ENCODE results near the gene FBXL15.
A peak's percentile ranks its signal among the peaks of the same experiment; 100 is the strongest.

Gene FBXL15, protein sequence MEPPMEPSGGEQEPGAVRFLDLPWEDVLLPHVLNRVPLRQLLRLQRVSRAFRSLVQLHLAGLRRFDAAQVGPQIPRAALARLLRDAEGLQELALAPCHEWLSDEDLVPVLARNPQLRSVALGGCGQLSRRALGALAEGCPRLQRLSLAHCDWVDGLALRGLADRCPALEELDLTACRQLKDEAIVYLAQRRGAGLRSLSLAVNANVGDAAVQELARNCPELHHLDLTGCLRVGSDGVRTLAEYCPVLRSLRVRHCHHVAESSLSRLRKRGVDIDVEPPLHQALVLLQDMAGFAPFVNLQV

DNA sequence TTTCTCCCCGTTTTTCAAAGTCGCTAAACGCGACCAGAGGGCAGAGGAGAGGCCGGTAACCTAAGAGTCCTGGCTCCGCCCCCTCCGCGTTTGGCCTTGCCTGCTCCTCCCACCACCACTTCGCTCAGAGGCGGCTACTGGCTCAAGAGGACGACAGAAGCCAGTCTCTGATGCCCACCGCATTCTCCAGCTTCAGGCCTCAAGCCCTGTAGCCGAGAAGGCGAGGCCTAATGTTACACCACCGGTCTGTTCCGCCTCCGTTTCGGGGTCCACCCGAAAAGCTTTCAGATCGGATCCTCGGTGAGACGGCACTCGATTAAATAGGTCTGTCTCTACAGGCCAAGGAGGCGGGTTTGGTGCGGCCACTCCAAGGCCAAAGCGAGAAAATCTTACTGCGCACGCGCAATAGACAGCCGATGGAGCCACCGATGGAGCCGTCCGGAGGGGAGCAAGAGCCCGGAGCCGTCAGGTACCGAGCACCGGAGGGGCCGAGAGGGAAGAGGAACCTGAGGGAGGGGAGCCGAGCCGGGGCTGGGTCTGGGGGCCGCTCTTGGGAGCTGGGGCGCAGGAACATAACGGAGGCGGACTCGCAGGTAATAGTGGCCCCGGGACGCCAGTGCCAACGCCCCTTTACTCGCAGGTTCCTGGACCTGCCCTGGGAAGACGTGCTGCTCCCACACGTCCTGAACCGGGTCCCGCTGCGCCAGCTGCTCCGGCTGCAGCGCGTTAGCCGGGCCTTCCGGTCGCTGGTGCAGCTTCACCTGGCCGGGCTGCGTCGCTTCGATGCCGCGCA lies at the start of gene FBXL15:
TSS of gene FBXL15 (plus strand) at position 123 of the 793 bp plus-strand sequence. CDS start at position 417, 294 bp downstream.
- peak; percentile 97 for DNase-seq

DNA sequence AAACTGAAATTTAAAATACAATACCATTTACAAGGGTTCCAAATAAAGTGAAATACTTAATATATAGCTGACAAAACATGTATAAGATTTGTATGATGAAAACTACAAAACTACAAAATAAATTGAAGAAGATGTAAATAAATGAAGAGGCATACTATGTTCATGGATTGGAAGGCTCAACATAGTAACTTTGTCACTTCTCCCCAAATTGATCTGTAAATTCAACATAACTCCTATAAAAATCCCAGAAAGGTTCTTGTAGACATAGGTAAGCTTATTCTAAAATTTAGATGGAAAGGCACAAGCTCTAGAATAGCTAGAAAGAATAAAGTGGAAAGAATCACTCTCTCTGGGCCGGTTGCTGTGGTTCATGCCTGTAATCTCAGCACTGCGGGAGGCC lies 49.3 kb upstream of the FBXL15 start:
- DNase-seq: no peak

DNA sequence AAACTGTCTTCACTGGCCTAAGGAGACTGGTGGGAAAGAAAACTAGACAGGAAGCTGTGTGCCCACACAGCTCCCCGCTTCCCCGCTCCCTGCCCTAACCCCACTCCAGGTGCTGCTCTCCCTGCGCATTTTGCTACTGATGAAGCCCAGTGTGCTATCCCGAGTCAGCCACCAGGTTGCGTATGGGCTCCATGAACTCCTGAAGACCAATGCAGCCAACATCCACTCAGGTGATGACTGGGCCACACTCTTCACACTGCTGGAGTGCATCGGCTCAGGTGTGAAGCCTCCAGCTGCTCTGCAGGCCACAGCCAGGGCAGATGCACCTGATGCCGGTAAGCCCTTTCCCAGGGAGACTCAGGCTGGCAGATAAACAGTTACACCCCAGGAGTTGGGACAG lies 45.4 kb upstream of the FBXL15 start:
- no peak for DNase-seq

DNA sequence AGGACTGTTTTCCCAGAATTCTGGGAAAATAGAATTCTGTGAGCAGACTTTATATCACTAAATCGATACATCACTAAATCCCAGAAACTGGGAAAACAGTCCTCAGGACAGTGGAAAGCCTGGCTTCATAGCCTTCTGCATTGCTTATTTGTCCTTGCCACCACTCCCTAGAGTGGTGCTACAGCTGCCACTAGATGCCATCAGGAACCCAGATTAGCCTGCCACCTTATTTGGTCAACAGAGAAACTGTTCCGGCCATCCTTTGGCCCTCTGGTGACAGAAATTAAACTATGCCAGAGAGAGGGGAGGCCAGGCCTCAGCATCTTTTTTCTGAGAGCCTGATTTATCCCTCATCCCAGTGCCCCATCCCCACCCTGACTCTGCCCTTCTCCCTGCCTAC lies 44.8 kb upstream of the FBXL15 start:
- no peak for DNase-seq

DNA sequence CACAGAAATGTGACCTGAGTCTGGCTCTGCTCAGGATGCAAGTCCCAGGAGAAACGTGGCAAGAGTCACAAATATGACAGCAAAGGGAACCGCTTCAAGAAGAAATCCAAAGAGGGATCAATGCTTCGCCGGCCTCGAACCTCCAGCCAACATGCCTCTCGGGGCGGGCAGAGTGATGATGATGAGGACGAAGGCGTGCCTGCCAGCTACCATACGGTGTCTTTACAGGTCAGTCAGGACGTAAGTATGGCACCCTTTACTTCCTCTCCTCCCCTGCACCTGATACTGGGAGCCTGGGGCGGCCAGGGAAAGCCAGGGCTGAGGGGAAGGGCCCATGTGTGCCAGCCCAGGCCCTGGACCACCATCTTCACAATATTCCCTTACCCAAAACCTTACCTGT lies 43.7 kb upstream of the FBXL15 start:
- DNase-seq: no peak

DNA sequence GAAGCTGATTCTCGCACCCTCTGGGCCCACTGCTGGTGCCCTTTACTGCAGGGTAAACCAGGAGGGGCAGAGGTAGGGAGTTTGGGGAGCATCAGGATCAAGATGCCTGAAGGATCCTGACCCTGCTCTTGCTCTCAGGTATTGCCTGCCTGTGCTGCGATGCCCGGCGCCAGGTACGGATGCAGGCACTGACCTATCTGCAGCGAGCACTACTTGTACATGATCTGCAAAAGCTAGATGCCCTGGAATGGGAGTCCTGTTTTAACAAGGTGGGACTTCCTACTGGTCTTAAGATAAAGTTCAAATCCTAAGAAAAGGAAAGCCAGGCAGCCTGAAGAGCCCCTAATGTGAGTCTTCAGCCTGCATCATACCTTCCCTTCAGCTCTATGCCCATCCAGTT lies 41.3 kb upstream of the FBXL15 start:
- DNase-seq: no peak

DNA sequence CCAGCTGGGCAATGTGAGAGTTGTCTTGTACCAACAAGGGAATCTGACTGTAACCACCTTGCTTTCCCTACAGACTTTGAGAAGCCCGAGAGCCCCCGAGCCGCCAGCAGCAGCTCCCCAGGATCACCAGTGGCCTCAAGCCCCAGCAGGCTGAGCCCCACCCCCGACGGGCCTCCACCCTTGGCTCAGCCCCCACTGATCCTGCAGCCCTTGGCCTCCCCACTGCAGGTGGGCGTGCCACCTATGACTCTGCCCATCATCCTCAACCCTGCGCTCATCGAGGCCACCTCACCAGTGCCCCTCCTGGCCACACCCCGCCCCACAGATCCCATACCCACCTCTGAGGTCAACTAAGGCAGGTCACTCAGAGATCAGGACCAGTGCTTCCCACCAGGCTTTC lies 38.7 kb upstream of the FBXL15 start:
- DNase-seq: no peak

DNA sequence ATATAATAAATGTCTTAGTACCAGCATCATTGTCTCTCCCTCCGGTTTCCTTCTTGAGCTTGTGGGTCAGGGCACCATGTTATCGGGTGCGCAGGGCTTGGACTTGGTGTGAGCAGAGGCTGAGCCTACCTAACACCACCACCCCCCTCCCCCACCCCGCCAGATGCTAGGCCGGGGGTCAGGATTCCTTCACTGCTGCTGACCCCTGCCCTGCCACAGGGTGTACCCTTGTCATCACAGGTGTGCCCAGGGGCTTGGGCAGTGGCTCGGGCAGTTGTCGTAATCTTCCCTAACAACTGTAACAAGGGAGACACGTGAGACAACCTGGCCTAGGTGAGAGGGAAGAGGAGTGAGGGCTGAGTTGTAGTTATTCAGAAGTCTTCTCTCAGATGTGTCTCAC lies 37.8 kb upstream of the FBXL15 start:
- no peak for DNase-seq

DNA sequence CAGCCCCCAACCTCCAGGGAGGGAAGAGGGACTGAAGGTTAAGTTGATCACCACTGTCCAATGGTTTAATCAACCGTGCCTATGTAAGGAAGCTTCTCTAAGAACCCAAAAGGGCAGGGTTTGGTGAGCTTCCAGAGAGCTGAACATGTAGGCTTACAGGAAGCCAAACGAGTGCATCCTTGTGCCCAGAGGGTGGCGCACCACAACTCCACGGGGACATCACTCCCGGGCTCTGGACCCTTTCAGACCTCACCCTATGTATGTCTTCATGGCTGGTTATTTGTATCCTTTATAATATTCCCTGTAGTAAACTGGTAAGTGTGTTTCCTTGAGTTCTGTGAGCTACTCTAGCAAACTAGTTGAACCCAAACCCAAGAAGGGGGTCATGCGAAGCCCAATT lies 36.6 kb upstream of the FBXL15 start:
- DNase-seq: peak in 1 of 2 experiments; percentile 12

DNA sequence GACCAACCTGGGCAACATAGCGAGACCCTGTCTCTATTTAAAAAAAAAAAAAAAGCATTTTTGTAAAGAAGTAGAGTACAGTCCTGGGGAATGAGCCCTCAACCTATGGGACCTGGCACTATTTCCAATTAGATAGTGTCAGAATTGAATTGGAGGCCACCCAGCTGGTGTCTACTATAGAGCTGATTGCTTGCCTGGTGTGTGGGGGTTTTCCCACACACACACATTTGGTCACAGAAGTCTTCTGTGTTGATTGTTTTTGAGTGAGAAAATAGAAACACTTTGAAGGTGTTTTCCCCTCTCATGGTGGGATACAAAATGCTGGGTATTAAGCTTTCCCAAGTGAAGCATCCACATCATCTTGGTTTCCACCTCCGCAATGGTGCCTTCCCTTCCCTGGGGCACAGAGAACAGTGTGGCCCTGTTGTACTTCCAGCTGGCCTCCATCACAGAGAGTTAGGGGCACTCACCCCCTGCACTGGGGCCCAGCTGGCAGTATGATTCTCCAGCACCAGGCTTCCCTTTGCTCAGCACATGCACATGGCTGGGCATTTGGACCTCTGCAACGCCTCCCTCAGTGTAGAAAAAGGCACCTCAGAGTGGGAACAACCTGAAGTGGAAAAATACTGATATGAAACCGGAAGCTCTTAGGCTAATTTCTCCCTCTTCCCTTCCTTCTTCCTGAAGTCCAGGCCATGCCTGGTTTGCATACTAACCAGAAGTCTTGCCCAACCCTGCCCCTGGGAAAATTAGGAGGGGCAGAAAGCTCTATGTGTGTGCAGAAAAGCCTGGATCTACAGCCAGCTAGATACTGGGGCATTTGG lies 35.8 kb upstream of the FBXL15 start:
- DNase-seq: no peak

DNA sequence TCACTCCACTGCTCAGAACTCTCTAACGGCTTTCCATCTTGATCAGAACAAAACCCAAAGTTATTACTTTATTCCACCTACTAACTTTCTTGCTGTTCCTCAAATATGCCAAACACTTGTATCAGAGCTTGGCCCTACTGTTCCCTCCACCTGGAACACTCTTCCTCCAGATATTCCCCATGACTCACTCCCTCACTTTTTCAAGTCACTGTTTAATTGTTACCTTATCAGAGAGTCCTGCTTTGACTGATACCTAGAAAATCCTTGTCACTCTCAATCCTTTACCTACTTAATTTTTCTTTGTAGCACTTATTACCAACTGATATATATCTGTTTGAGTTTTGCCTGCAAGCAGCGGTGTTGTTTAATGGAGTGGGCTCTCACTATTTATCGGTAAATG lies 30.7 kb upstream of the FBXL15 start:
- no peak for DNase-seq

DNA sequence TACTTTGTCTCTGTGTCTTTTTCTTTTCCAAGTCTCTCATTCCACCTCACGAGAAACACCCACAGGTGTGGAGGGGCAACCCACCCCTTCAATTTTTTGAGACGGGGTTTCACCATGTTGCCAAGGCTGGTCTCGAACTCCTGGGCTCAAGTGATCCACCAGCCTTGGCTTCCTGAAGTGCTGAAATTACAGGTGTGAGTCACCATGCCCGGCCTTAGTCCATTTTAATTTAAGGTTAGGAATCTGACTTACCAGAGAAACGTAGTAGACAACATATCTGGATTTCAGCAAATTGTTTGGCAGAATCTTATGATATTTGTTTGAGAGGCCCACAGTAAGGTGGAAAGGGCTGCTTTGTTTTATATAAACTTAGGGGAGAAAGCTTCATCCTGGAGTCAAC lies 28.3 kb upstream of the FBXL15 start:
- no peak for DNase-seq

DNA sequence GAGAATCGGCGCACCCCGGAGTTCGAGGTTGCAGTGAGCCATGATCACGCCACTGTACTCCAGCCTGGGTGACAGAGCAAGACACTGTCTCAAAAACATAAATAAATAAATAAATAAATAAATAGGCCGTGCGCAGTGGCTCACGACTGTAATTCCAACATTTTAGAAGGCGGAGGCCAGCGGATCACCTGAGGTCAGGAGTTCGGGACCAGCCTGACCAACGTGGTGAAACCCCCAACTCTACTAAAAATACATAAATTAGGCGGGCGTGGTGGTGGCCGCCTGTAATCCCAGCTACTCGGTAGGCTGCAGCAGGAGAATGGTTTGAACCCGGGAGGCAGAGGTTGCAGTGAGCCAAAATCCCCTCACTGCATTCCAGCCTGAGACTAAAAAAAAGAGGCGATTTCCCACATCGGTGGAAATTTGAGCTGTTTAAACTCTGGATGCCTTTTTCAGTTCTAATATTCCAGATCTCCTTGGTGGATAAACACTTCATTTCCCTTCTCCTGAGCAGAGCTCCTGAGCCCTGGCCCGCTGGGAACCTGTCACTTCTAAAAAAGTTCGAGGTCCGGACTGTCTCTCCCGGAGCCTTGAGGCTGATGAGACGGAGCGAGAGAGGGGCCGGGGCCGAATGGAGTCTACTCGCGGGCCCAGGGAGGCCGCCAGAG lies 27.1 kb upstream of the FBXL15 start:
- DNase-seq: no peak

DNA sequence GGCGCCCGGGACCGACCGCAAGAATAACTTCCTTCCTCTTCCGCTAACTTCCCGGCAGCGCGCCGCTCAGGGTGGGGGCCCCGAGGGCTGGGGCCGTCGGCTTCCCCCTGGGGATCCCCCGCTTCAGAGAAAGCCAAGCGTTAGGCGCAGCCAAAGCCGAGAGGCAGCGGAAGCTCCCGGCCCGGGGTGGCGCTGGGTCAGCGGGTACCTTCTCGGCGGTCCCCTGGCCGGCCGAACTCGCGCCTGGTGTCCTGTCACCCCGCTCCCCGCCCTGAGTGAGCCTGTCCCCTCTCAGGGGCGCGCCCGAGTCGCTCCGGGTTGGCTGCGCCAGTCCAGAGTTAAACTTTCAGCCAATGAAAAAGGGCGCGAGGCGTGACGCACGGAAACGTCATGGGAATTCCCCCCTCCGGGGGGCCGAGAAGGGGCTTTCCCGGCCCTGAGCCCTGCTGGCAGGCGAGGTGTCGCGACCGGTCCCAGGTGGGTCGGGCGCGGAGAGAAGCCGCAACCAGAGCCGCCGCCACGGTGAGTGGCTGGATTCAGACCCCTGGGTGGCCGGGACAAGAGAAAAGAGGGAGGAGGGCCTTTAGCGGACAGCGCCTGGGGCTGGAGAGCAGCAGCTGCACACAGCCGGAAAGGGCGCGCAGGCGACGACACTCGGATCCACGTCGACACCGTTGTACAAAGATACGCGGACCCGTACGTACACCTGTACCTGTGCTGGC lies 26.4 kb upstream of the FBXL15 start:
- DNase-seq: peak; percentile 99

DNA sequence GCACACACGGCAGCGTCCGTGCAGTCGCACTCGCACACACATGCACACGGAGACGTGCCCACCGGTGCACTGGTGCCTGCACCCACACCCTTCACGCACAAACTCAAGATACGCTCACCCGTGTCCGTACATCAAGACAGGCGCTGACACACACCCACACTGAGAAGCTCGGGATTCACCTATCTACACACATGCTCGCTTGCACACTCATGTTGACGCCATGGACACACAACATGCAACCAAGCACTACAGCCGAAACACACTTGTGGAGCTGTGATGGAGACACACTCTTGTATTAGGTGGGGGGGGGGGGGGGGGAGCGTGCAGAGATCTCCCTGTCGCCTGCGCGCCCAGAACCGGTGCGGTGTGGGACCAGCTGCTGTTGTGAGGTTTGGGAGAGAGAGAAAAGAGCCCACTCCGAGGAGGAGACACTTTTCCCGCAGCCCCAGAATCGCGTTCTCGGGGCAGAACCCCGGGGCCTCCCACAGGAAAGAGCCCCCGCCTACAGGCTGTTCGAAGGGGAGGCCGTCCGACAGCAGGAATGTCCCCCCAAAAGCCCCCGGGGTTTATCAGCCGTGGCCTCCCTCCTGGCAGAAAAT lies 25.7 kb upstream of the FBXL15 start:
- DNase-seq: peak; percentile 59 to 68

DNA sequence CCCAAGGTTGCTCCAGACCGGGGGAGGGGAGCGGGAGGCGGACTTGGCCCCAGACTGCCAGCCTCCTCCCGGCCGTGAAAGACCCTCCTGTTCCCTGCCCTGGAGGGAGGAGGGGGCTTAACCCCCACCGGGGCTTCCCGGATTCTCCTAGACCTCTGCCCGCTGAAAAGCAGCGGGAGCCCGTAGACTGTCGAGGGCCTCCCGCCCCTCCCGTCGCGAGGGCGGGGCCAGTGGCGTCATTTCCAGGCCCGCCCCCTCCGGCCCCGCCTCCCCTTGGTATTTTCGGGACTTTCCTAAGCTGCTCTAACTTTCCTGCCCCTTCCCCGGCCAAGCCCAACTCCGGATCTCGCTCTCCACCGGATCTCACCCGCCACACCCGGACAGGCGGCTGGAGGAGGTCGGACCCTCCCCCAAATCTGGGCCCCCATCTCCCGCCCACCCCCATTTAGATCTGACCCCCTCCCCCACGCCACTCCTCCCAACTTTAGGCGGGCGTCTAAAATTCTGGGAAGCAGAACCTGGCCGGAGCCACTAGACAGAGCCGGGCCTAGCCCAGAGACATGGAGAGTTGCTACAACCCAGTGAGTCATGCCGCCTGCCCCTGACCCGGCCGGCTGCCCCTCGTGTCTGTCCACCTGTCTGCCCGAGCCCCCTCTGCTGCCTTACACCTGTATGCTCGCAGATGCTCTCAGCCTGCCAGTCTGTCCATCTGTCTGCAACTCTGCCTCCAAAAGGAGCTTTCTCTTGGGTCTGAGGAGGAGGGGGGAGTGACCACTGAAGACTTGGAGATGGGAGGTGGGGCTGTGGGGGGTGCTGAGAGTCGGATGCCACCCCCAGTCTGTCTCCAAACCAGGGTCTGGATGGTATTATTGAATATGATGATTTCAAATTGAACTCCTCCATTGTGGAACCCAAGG lies 25.0 kb upstream of the FBXL15 start, which contains the start of gene NFKB2:
TSS of gene NFKB2 (plus strand) at position 306 of the 917 bp plus-strand sequence. CDS start at position 561, 255 bp downstream.
- peak; percentile 93 to 94 for DNase-seq

DNA sequence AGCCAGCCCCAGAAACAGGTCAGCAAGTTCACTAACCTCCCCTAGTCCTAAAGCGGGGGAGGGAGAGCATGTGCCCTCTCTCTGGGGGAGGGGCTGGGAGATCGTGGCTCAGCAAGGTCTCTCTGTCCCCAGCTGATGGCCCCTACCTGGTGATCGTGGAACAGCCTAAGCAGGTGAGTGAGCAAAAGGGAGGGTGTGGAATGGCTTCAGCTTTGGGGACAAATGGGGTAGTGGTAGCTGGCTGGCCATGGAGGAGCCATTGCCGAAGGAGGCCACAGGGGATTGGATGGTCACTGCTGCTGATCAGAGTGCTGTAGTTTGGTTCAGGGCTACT lies 24.4 kb upstream of the FBXL15 start:
- DNase-seq: no peak

DNA sequence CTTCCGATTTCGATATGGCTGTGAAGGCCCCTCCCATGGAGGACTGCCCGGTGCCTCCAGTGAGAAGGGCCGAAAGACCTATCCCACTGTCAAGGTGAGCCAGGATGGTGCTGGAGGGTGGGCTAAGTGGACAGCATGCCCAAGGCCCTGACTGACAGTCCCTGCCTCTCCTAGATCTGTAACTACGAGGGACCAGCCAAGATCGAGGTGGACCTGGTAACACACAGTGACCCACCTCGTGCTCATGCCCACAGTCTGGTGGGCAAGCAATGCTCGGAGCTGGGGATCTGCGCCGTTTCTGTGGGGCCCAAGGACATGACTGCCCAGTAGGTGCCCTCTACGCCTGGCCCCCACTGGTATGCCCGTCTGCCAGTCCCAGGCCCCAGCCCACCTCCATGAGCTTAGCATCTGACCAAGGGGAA lies 23.9 kb upstream of the FBXL15 start:
- no peak for DNase-seq

DNA sequence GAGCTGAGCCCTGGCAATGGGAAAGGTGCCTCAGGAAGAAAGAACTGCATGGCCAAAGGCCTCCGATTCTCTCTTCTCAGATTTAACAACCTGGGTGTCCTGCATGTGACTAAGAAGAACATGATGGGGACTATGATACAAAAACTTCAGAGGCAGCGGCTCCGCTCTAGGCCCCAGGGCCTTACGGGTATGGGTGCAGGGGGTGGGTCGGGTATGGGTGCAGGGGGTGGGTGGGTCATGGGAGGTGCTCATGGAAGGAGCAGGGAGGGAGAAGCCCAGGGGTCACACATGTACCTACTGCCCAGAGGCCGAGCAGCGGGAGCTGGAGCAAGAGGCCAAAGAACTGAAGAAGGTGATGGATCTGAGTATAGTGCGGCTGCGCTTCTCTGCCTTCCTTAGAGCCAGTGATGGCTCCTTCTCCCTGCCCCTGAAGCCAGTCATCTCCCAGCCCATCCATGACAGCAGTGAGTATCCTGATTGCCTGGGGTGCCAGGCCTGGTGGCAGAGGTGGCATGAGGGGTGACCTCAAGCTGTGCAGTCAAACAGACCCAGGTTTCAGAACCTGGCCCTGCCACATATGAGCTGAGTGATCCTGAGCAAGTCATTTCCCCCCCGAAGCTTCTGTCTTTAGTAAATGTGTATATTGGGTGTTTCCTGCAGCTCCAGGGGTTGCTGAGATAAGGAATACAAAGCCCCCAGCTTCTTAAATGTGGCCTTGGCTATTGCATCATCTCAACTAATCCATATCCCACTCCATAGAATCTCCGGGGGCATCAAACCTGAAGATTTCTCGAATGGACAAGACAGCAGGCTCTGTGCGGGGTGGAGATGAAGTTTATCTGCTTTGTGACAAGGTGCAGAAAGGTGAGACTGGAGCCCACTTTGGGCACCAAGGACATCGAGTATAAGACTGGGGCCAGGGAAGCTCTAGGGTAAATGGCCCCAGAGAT lies 23.1 kb upstream of the FBXL15 start:
- DNase-seq: no peak
